GM19025 (cell line): ENCODE results near the gene CCDC51.
"Not testable (repeated sequence)": the region's sequence is repeated elsewhere in the genome, so short reads cannot be mapped to it uniquely, and the experiment has no call there.

Experiments
- ATAC-seq: cut with Tn5 transposase; IDR thresholded peaks from one replicate; pipeline ENCODE4 v1.9.1; 2021; ENCODE audit warnings: mild to moderate bottlenecking, low read depth, moderate library complexity; ENCODE audit not compliant: unreplicated experiment

CCDC51 gene

GRCh38 chr3:48466386-48467109, 26.6 kb upstream of the CCDC51 start:
- ATAC-seq = no peak

- peak; percentile 75 for ATAC-seq
Observed at GRCh38 chr3:48465531-48466378, 25.8 kb upstream of the CCDC51 start.

GRCh38 chr3:48465237-48465530, 25.3 kb upstream of the CCDC51 start:
- ATAC-seq = no peak

- ATAC-seq = no peak
Observed at GRCh38 chr3:48464713-48465221, 24.8 kb upstream of the CCDC51 start.

- no peak for ATAC-seq
Observed at GRCh38 chr3:48463703-48464102, 23.8 kb upstream of the CCDC51 start.

GRCh38 chr3:48461767-48462166, 21.8 kb upstream of the CCDC51 start:
- ATAC-seq = not testable (repeated sequence)

GRCh38 chr3:48460517-48460902, 20.6 kb upstream of the CCDC51 start:
- no peak for ATAC-seq

DNA sequence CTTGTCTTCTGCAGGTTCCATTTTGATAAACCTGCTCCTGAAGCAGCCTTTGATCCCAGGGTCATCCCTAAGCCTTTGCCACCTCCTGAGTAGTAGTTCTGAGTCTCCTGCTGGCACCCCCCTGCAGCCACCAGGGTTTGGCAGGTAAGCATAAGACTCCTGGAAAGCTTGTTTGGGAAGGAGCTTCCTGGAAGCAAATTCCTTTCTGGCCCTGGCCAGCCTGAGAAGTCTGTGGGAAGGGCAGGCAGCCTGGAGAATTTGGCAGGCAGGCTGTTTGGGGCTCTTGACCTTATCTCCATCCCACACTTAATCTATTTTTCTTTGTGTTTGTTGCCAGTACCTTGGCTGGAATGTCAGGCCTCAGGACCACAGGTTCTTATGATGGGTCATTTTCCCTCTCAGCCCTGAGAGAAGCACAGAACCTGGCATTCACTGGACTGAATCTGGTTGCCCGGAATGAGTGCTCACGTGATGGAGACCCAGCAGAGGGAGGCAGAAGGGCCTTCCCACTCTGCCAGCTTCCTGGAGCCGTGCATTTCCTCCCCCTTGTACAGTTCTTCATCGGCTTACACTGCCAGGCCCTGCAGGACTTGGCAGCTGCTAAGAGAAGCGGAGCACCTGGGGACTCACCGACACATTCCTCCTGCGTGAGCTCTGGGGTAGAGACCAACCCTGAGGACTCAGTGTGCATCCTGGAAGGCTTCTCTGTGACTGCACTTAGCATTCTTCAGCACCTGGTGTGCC, 20.0 kb upstream of the CCDC51 start:
- no peak for ATAC-seq

GRCh38 chr3:48459331-48459730, 19.4 kb upstream of the CCDC51 start:
- ATAC-seq = no peak

GRCh38 chr3:48456456-48456855, 16.5 kb upstream of the CCDC51 start:
- no peak for ATAC-seq

- no peak for ATAC-seq
Observed at GRCh38 chr3:48451270-48451669, 11.4 kb upstream of the CCDC51 start.

- peak; percentile 88 for ATAC-seq
Observed at GRCh38 chr3:48446425-48447193, 6.7 kb upstream of the CCDC51 start, which contains the start of gene ATRIP. Gene ATRIP (plus strand): TSS chr3:48446737. CDS start chr3:48446846, 109 bp downstream.

GRCh38 chr3:48446043-48446424, 6.1 kb upstream of the CCDC51 start:
- no peak for ATAC-seq

GRCh38 chr3:48445277-48445882, 5.5 kb upstream of the CCDC51 start:
- no peak for ATAC-seq

DNA sequence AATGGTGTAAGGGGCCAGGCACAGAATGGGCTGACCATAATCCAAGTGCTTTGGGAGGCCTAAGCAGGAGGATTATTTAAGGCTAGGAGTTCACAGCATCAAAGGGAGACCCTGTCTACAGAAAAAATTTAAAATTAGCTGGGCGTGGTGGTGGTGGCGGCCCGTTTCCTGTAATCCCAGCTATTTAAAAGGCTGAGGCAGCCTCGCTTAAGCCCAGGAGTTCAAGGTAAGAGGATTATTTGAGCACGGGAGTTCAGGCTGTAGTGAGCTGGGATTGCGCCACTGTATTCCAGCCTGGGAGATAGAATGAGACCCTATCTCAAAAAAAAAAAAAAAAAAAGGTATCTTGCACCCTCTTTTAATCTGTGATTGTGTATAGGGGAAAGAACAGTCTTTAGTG, 2.0 kb upstream of the CCDC51 start:
- no peak for ATAC-seq

- ATAC-seq = no peak
Observed at GRCh38 chr3:48440590-48440958, 655 bp upstream of the CCDC51 start.

- ATAC-seq = no peak
Observed at GRCh38 chr3:48437812-48438211, 2.1 kb downstream of the CCDC51 start.

GRCh38 chr3:48436855-48437254, 3.1 kb downstream of the CCDC51 start:
- no peak for ATAC-seq

GRCh38 chr3:48436477-48436787, 3.5 kb downstream of the CCDC51 start:
- no peak for ATAC-seq

DNA sequence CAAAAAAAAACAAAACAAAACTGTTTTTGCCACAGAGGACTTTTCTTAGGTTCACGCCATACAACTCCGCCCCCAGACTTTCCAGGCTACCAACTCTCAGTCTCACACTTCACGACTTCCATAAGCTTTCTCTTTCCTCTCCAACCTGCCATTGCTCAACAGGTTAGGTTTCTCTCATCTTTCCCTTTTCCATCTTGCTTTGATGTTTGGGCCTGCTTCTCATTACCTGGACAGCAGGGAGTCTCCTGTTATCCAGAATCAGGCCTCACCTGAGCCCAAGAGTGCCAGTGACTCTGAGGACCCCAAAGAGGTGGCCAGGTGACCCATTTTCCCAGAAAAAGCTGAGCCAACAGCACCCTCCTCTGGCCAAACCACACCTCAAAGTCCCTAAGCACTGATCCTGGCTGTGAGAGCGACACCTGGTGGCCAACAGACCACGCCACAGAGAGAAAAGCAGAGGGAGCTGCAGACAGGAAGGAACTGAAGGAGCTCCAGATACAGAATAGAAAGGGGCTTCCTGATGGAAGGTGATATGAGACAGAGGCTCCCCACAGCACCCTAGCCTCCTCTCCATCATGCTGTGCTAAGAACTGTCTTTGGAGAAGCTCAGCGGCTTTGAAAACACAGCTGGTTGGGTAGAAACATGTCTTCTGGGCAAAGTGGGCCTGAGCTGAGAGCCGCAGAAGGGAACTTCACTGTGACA, 4.0 kb downstream of the CCDC51 start:
- no peak for ATAC-seq
